Measurements from ENCODE around the gene FXYD7.

FXYD7 gene

GRCh38 chr19:35161434-35161743 is 18.3 kb downstream of the FXYD7 start:
- TF ChIP-seq CTCF (IDR thresholded peaks at IDR 0.05; ENCODE audit: low read depth, low read length, missing control alignments): no peak
- H3K4me3 ChIP-seq (ENCODE audit: low read depth, low read length): no peak overlapping the region
- no peak for DNase-seq (ENCODE audit: low read depth)

GRCh38 chr19:35162471-35163326 is 19.6 kb downstream of the FXYD7 start:
- DNase-seq (ENCODE audit: low read depth): no peak
- no peak overlapping the region for H3K4me3 ChIP-seq (ENCODE audit: low read depth, low read length)
- no peak for TF ChIP-seq CTCF (IDR thresholded peaks at IDR 0.05; ENCODE audit: low read depth, low read length, missing control alignments)

GRCh38 chr19:35164418-35164817 is 21.4 kb downstream of the FXYD7 start:
- no peak overlapping the region for H3K4me3 ChIP-seq (ENCODE audit: low read depth, low read length)
- TF ChIP-seq CTCF (IDR thresholded peaks at IDR 0.05; ENCODE audit: low read depth, low read length, missing control alignments): no peak

GRCh38 chr19:35165200-35166058 is 22.4 kb downstream of the FXYD7 start:
- no peak for DNase-seq (ENCODE audit: low read depth)
- H3K4me3 ChIP-seq (ENCODE audit: low read depth, low read length): no peak overlapping the region
- no peak for TF ChIP-seq CTCF (IDR thresholded peaks at IDR 0.05; ENCODE audit: low read depth, low read length, missing control alignments)

More at GRCh38 chr19:35164418-35164817, 21.4 kb downstream of the FXYD7 start:
- DNase-seq (ENCODE audit: low read depth): no peak

- no peak for TF ChIP-seq CTCF (IDR thresholded peaks at IDR 0.05; ENCODE audit: low read depth, low read length, missing control alignments)
- no peak for DNase-seq (ENCODE audit: low read depth)
- H3K4me3 ChIP-seq (ENCODE audit: low read depth, low read length): no peak overlapping the region
These were observed 23.3 kb downstream of the FXYD7 start for GRCh38 chr19:35166100-35167063.

Data from GM12864 (cell line).